HG03520 (cell line): Measurements from ENCODE around the gene SPATA21.
"Not testable (repeated sequence)": the region's sequence is repeated elsewhere in the genome, so short reads cannot be mapped to it uniquely, and the experiment has no call there.

Experiments used
- ATAC-seq: cut with Tn5 transposase; IDR thresholded peaks from one replicate; pipeline ENCODE4 v1.9.1; 2021; ENCODE audit warnings: mild to moderate bottlenecking, moderate library complexity; ENCODE audit not compliant: unreplicated experiment

The SPATA21 gene

GRCh38 chr1:16386454-16387113 lies 50.6 kb downstream of the SPATA21 start:
- ATAC-seq, result no peak

GRCh38 chr1:16385659-16386453 lies 51.4 kb downstream of the SPATA21 start:
- no peak for ATAC-seq

- no peak for ATAC-seq
Observed at GRCh38 chr1:16383888-16384287, 53.3 kb downstream of the SPATA21 start.

- ATAC-seq, result no peak
Observed at GRCh38 chr1:16380868-16381267, 56.4 kb downstream of the SPATA21 start.

- no peak for ATAC-seq
Observed at GRCh38 chr1:16378443-16378842, 58.8 kb downstream of the SPATA21 start.

- ATAC-seq, result no peak
Observed at GRCh38 chr1:16376971-16377370, 60.3 kb downstream of the SPATA21 start.

- no peak for ATAC-seq
Observed at GRCh38 chr1:16375521-16376340, 61.5 kb downstream of the SPATA21 start.

GRCh38 chr1:16374266-16374665 lies 63.0 kb downstream of the SPATA21 start:
- no peak for ATAC-seq

- ATAC-seq, result no peak
Observed at GRCh38 chr1:16372535-16373285, 64.5 kb downstream of the SPATA21 start.

- ATAC-seq, result no peak
Observed at GRCh38 chr1:16371725-16372124, 65.5 kb downstream of the SPATA21 start.

- no peak for ATAC-seq
Observed at GRCh38 chr1:16369821-16370220, 67.4 kb downstream of the SPATA21 start.

- ATAC-seq, result no peak
Observed at GRCh38 chr1:16367968-16368890, 69.0 kb downstream of the SPATA21 start.

- peak; percentile 63 for ATAC-seq
Observed at GRCh38 chr1:16367258-16367967, 69.8 kb downstream of the SPATA21 start.

- ATAC-seq, result peak; percentile 75
Observed at GRCh38 chr1:16366722-16367257, 70.4 kb downstream of the SPATA21 start, which contains the start of gene SZRD1. Gene SZRD1, plus strand, starts transcription at chr1:16367242. Its CDS starts 16 bp downstream, at chr1:16367258.

- not testable (repeated sequence) for ATAC-seq
Observed at GRCh38 chr1:16365146-16365498, 72.1 kb downstream of the SPATA21 start.

- ATAC-seq, result no peak
Observed at GRCh38 chr1:16356867-16357266, 80.4 kb downstream of the SPATA21 start.

GRCh38 chr1:16354619-16355018 lies 82.6 kb downstream of the SPATA21 start:
- no peak for ATAC-seq

GRCh38 chr1:16352842-16353535 lies 84.2 kb downstream of the SPATA21 start:
- no peak for ATAC-seq
